Endodermal cell (in vitro differentiated cells): ENCODE results near the gene PXMP4. TPM values are rescaled to one million over a fixed set of nuclear protein-coding genes. Genes with fewer than 3 reads are reported as not detected.

Source experiments
- DNase-seq: peaks from one replicate; pipeline ENCODE4 v3.0.0-alpha.2; 2017
- H3K27ac ChIP-seq: 2 replicates; pipeline ENCODE4 v1.5.1; 2013; ENCODE audit warnings: mild to moderate bottlenecking, low read depth, low read length, moderate library complexity
- H3K27me3 ChIP-seq: 2 replicates; pipeline ENCODE4 v1.6.1; 2013; ENCODE audit warnings: mild to moderate bottlenecking, low read length, moderate library complexity; ENCODE audit not compliant: insufficient read depth, control insufficient read depth, poor library complexity, severe bottlenecking
- H3K36me3 ChIP-seq: 2 replicates; pipeline ENCODE4 v1.7.0; 2013; ENCODE audit warnings: mild to moderate bottlenecking, low read length, moderate library complexity; ENCODE audit not compliant: control insufficient read depth, insufficient read depth
- H3K4me1 ChIP-seq: one replicate; pipeline ENCODE4 v1.7.0; 2013; ENCODE audit warnings: low read length; ENCODE audit not compliant: control insufficient read depth, insufficient read depth
- H3K4me3 ChIP-seq: 2 replicates; pipeline ENCODE4 v1.5.1; 2013; ENCODE audit warnings: mild to moderate bottlenecking, low read length, moderate library complexity
- H3K9ac ChIP-seq: 2 replicates; pipeline ENCODE4 v1.6.1; 2013; ENCODE audit warnings: mild to moderate bottlenecking, low read length, moderate library complexity; ENCODE audit not compliant: poor library complexity, severe bottlenecking; ENCODE audit errors: extremely low read depth
- H3K9me3 ChIP-seq: 2 replicates; pipeline ENCODE4 v1.6.1; 2013; ENCODE audit warnings: mild to moderate bottlenecking, low read length, moderate library complexity; ENCODE audit not compliant: control insufficient read depth
- H3K27ac Mint-ChIP-seq: 2 replicates; pipeline ENCODE4 v1.8.0; 2020; ENCODE audit warnings: mixed read lengths
- H3K27me3 Mint-ChIP-seq: 2 replicates; pipeline ENCODE4 v1.8.0; 2021; ENCODE audit warnings: mild to moderate bottlenecking, mixed read lengths; ENCODE audit not compliant: insufficient read depth
- H3K36me3 Mint-ChIP-seq: 2 replicates; pipeline ENCODE4 v1.8.0; 2020; ENCODE audit warnings: low read depth, mixed read lengths
- H3K4me1 Mint-ChIP-seq: 2 replicates; pipeline ENCODE4 v1.8.0; 2020; ENCODE audit warnings: mixed read lengths
- H3K4me3 Mint-ChIP-seq: 2 replicates; pipeline ENCODE4 v1.8.0; 2020; ENCODE audit warnings: mild to moderate bottlenecking, moderate library complexity, mixed read lengths
- H3K9me3 Mint-ChIP-seq: 2 replicates; pipeline ENCODE4 v1.8.0; 2020; ENCODE audit warnings: mild to moderate bottlenecking, mixed read lengths
- CTCF ChIP-seq: fragments of 200-600 bp; sonication (generic); conservative IDR thresholded peaks from 2 replicates; pipeline ENCODE4 v1.5.0; 2021; ENCODE audit warnings: antibody characterized with exemption, mild to moderate bottlenecking
- WGBS, 2 experiments: methylation state at CpG; one replicate each; pipeline versions ENCODE4 v1.1.5 to v1.1.7; 2013; ENCODE audit warnings: missing lambda C conversion rate in 2 of 2, mixed read lengths in 1 of 2; ENCODE audit not compliant: insufficient coverage in 1 of 2, insufficient read length in 1 of 2; 5-methylcytosine and 5-hydroxymethylcytosine counted together
- total RNA-seq, 2 donors: library from RNA; stranded (reverse); fragmentation: NEBNext Ultra II Directional in 1 of 2; extraction: Animal tissue kit (Norgen Biotek cat#: 25700) in 1 of 2; gene quantifications; 2 replicates in 1 of 2; 3 replicates in 1 of 2; pipeline ENCODE4 v1.2.1, GENCODE V29; 2021

The PXMP4 gene
- total RNA-seq, 2 donors from 2014 or later = 1.5 to 3.8 TPM

- H3K27me3 Mint-ChIP-seq = no peaks in the 10 kb centered on the region
- Histone ChIP-seq H3K27me3 (no peaks in the 10 kb centered on the region), H3K27ac (no peak overlapping the region), H3K4me3 (peak overlapping the region; percentile 73), H3K9me3 (peaks cover 11% of the 10 kb centered on the region), H3K9ac (no peak overlapping the region), H3K4me1 (no peaks in the 10 kb centered on the region), H3K36me3 (no peaks in the 10 kb centered on the region)
- TF ChIP-seq CTCF = no peak
- no peak for DNase-seq
- H3K27ac Mint-ChIP-seq = peak overlapping the region; percentile 76
- H3K36me3 Mint-ChIP-seq = peaks cover 7% of the 10 kb centered on the region
- peaks cover 19% of the 10 kb centered on the region for H3K4me1 Mint-ChIP-seq
- peak overlapping the region; percentile 57 for H3K4me3 Mint-ChIP-seq
- peaks cover 11% of the 10 kb centered on the region for H3K9me3 Mint-ChIP-seq
- WGBS, 2 experiments = 86 to 97% methylated on average over 12 to 18 of the region's 18 CpGs
Measured at GRCh38 chr20:33730946-33731692, 11.0 kb upstream of the PXMP4 start.

- Mint-ChIP-seq H3K27ac (no peak overlapping the region), H3K36me3 (no peaks in the 10 kb centered on the region), H3K4me1 (peaks cover 15% of the 10 kb centered on the region), H3K27me3 (no peaks in the 10 kb centered on the region), H3K4me3 (no peak overlapping the region), H3K9me3 (peaks cover under 1% of the 10 kb centered on the region)
- WGBS, 2 experiments = 89 to 100% methylated on average over 2 to 3 of the region's 4 CpGs
- Histone ChIP-seq H3K27me3 (no peaks in the 10 kb centered on the region), H3K4me1 (no peaks in the 10 kb centered on the region), H3K36me3 (no peaks in the 10 kb centered on the region), H3K27ac (no peak overlapping the region), H3K4me3 (no peak overlapping the region), H3K9ac (no peak overlapping the region), H3K9me3 (no peaks in the 10 kb centered on the region)
- TF ChIP-seq CTCF = no peak
- no peak for DNase-seq
Measured at GRCh38 chr20:33729101-33729500, 9.0 kb upstream of the PXMP4 start.

GRCh38 chr20:33728463-33728862 lies 8.4 kb upstream of the PXMP4 start:
- Mint-ChIP-seq H3K4me3 (no peak overlapping the region), H3K27ac (no peak overlapping the region), H3K4me1 (peaks cover 8% of the 10 kb centered on the region), H3K9me3 (no peaks in the 10 kb centered on the region), H3K27me3 (no peaks in the 10 kb centered on the region), H3K36me3 (no peaks in the 10 kb centered on the region)
- no peak for TF ChIP-seq CTCF
- no peaks in the 10 kb centered on the region for H3K4me1 ChIP-seq
- no peak overlapping the region for H3K27ac ChIP-seq
- H3K9ac ChIP-seq = no peak overlapping the region
- H3K36me3 ChIP-seq = no peaks in the 10 kb centered on the region
- H3K9me3 ChIP-seq = no peaks in the 10 kb centered on the region
- DNase-seq = no peak
- no peak overlapping the region for H3K4me3 ChIP-seq
- 88 to 89% methylated on average over 2 of the region's 2 CpGs for WGBS, 2 experiments
- H3K27me3 ChIP-seq = no peaks in the 10 kb centered on the region
